Measurements from ENCODE around the gene COG1.

DNA sequence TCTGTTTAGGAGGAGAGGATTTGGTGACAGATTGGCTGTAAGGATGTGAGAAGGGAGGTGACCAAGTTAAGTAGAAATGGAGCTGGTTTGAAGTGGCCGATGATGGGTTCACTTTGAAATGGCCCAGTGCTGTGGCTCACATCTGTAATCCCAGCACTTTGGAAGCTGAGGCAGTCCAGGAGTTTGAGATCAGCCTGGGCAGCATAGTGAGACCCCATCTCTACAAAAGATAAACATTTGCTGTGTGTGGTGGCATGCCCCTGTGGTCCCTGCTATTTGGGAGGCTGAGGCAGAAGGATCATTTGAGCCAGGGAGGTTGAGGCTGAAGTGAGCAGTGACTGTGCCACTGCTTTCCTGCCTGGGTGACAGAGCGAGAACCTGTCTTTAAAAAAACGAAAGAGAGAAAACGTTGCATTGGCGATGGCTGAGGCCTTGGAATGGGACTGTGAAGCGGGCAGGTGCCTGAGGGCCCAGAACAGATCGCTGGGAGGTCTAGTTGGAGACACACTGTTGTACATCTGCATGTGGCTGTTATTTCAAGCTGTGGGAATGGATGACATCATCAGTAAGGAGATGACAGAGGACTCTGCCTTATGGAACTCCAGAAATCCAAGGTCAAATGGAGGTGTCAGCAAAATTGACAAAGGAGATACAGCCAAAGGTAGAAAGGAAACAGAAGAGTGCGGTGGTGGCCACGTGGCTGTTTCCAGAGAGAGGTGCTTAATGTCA is 5.5 kb downstream of the COG1 start:
- TF ChIP-seq, protein P1, sequence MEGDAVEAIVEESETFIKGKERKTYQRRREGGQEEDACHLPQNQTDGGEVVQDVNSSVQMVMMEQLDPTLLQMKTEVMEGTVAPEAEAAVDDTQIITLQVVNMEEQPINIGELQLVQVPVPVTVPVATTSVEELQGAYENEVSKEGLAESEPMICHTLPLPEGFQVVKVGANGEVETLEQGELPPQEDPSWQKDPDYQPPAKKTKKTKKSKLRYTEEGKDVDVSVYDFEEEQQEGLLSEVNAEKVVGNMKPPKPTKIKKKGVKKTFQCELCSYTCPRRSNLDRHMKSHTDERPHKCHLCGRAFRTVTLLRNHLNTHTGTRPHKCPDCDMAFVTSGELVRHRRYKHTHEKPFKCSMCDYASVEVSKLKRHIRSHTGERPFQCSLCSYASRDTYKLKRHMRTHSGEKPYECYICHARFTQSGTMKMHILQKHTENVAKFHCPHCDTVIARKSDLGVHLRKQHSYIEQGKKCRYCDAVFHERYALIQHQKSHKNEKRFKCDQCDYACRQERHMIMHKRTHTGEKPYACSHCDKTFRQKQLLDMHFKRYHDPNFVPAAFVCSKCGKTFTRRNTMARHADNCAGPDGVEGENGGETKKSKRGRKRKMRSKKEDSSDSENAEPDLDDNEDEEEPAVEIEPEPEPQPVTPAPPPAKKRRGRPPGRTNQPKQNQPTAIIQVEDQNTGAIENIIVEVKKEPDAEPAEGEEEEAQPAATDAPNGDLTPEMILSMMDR (IDR thresholded peaks at IDR 0.05) = no peak
- TF ChIP-seq ZFX (IDR thresholded peaks at IDR 0.05; ENCODE audit: borderline replicate concordance) = no peak

Measured in 22Rv1 (cell line).